Measurements from ENCODE around the gene JAK2.
"Not testable (repeated sequence)": the region's sequence is repeated elsewhere in the genome, so short reads cannot be mapped to it uniquely, and the experiment has no call there.

Gene JAK2

GRCh38 chr9:5042661-5043178 lies 57.6 kb downstream of the JAK2 start:
- no peak for DNase-seq (ENCODE audit: low spot score)

GRCh38 chr9:5043381-5043780 lies 58.3 kb downstream of the JAK2 start:
- no peak for DNase-seq (ENCODE audit: low spot score)

- no peak for DNase-seq (ENCODE audit: low spot score)
Observed at GRCh38 chr9:5044160-5044559, 59.1 kb downstream of the JAK2 start.

- DNase-seq (ENCODE audit: low spot score), result no peak
Observed at GRCh38 chr9:5052838-5053237, 67.8 kb downstream of the JAK2 start.

- no peak for DNase-seq (ENCODE audit: low spot score)
Observed at GRCh38 chr9:5062631-5063030, 77.6 kb downstream of the JAK2 start.

GRCh38 chr9:5072871-5073270 lies 87.8 kb downstream of the JAK2 start:
- DNase-seq (ENCODE audit: low spot score), result no peak

GRCh38 chr9:5073701-5074100 lies 88.6 kb downstream of the JAK2 start:
- no peak for DNase-seq (ENCODE audit: low spot score)

GRCh38 chr9:5085993-5086392 lies 100.9 kb downstream of the JAK2 start:
- no peak for DNase-seq (ENCODE audit: low spot score)

- peak; percentile 3 for DNase-seq (ENCODE audit: low spot score)
Observed at GRCh38 chr9:5089737-5090136, 104.7 kb downstream of the JAK2 start.

- DNase-seq (ENCODE audit: low spot score), result no peak
Observed at GRCh38 chr9:5095795-5096194, 110.7 kb downstream of the JAK2 start.

- no peak for DNase-seq (ENCODE audit: low spot score)
Observed at GRCh38 chr9:5099466-5099865, 114.4 kb downstream of the JAK2 start.

GRCh38 chr9:5101127-5101526 lies 116.1 kb downstream of the JAK2 start:
- DNase-seq (ENCODE audit: low spot score), result not testable (repeated sequence)

- not testable (repeated sequence) for DNase-seq (ENCODE audit: low spot score)
Observed at GRCh38 chr9:5106517-5106916, 121.4 kb downstream of the JAK2 start.

GRCh38 chr9:5110867-5111681 lies 126.0 kb downstream of the JAK2 start:
- no peak for DNase-seq (ENCODE audit: low spot score)

GRCh38 chr9:5111696-5112095 lies 126.6 kb downstream of the JAK2 start:
- DNase-seq (ENCODE audit: low spot score), result no peak

- no peak for DNase-seq (ENCODE audit: low spot score)
Observed at GRCh38 chr9:5112109-5112592, 127.1 kb downstream of the JAK2 start.

GRCh38 chr9:5112646-5113045 lies 127.6 kb downstream of the JAK2 start:
- no peak for DNase-seq (ENCODE audit: low spot score)

- no peak for DNase-seq (ENCODE audit: low spot score)
Observed at GRCh38 chr9:5113523-5113922, 128.5 kb downstream of the JAK2 start.

GRCh38 chr9:5113994-5114748 lies 129.1 kb downstream of the JAK2 start:
- no peak for DNase-seq (ENCODE audit: low spot score)

- no peak for DNase-seq (ENCODE audit: low spot score)
Observed at GRCh38 chr9:5122116-5122515, 137.0 kb downstream of the JAK2 start.

- no peak for DNase-seq (ENCODE audit: low spot score)
Observed at GRCh38 chr9:5122516-5122915, 137.4 kb downstream of the JAK2 start.

- no peak for DNase-seq (ENCODE audit: low spot score)
Observed at GRCh38 chr9:5140151-5140550, 155.1 kb downstream of the JAK2 start.

- DNase-seq (ENCODE audit: low spot score), result no peak
Observed at GRCh38 chr9:5144217-5144616, 159.1 kb downstream of the JAK2 start.

Measured in COLO829 (cell line).